HL-60 (cell line): ENCODE results near the gene ANO2.

ENCODE experiments used
- CTCF ChIP-seq: IDR thresholded peaks from one replicate; pipeline ENCODE4 v1.5.1; 2011; ENCODE audit warnings: low read length, control low read depth, inconsistent platforms; ENCODE audit not compliant: insufficient read depth
- GABPA ChIP-seq: IDR thresholded peaks from 2 replicates; pipeline ENCODE4 v1.6.1; 2012; ENCODE audit warnings: low read depth
- POLR2AphosphoS5 ChIP-seq: IDR thresholded peaks from 2 replicates; pipeline ENCODE4 v1.6.1; 2012; ENCODE audit warnings: low read depth

GRCh38 chr12:5628501-5628900 lies 316.6 kb downstream of the ANO2 start:
- TF ChIP-seq CTCF = no peak
- TF ChIP-seq GABPA = no peak
- TF ChIP-seq POLR2AphosphoS5 = no peak
